ENCODE measurements around the gene NR6A1.

NR6A1 gene

GRCh38 chr9:124512806-124513204 lies 258.3 kb downstream of the NR6A1 start:
- no peak for DNase-seq

GRCh38 chr9:124511891-124512805 lies 259.0 kb downstream of the NR6A1 start:
- no peak for DNase-seq

- DNase-seq, result peak; percentile 18
Observed at GRCh38 chr9:124511426-124511840, 259.7 kb downstream of the NR6A1 start.

- peak; percentile 76 for DNase-seq
Observed at GRCh38 chr9:124510650-124511425, 260.3 kb downstream of the NR6A1 start.

GRCh38 chr9:124507880-124508423 lies 263.2 kb downstream of the NR6A1 start:
- DNase-seq, result no peak

- no peak for DNase-seq
Observed at GRCh38 chr9:124506931-124507879, 263.9 kb downstream of the NR6A1 start, which contains the start of gene NR5A1. TSS of gene NR5A1 (minus strand) at chr9:124507399. CDS start at chr9:124503395, 4,004 bp downstream.

- no peak for DNase-seq
Observed at GRCh38 chr9:124506433-124506832, 264.7 kb downstream of the NR6A1 start.

- no peak for DNase-seq
Observed at GRCh38 chr9:124505901-124506346, 265.2 kb downstream of the NR6A1 start.

GRCh38 chr9:124505006-124505900 lies 265.9 kb downstream of the NR6A1 start:
- DNase-seq, result peak; percentile 21

GRCh38 chr9:124504530-124505005 lies 266.5 kb downstream of the NR6A1 start:
- no peak for DNase-seq

- DNase-seq, result peak; percentile 24
Observed at GRCh38 chr9:124503713-124504529, 267.2 kb downstream of the NR6A1 start.

- DNase-seq, result no peak
Observed at GRCh38 chr9:124502711-124503702, 268.1 kb downstream of the NR6A1 start.

- no peak for DNase-seq
Observed at GRCh38 chr9:124501771-124502320, 269.3 kb downstream of the NR6A1 start.

GRCh38 chr9:124500796-124501611 lies 270.1 kb downstream of the NR6A1 start:
- no peak for DNase-seq

GRCh38 chr9:124500028-124500795 lies 270.9 kb downstream of the NR6A1 start:
- no peak for DNase-seq

- no peak for DNase-seq
Observed at GRCh38 chr9:124499216-124499615, 271.9 kb downstream of the NR6A1 start.

Data from DMS53 (cell line).